HT1080 (cell line): ENCODE measurements around the gene TLL2. TPM values are rescaled to one million over a fixed set of nuclear protein-coding genes. Genes with fewer than 3 reads are reported as not detected.

Experiments
- DNase-seq: peaks from one replicate; pipeline ENCODE4 v3.0.0-alpha.2; 2015; ENCODE audit warnings: low read depth
- total RNA-seq: library from RNA; depleted of rRNA; stranded (reverse); fragments of >200 nt; shearing (Covaris generic); gene quantifications from 2 replicates; pipeline ENCODE4 v1.2.3, GENCODE V29; 2014

TLL2 gene
- total RNA-seq, 1 experiment from 2014 or later: 0.05 TPM

- DNase-seq: no peak
Measured at GRCh38 chr10:96365571-96365970, 148.2 kb downstream of the TLL2 start.

- no peak for DNase-seq
Measured at GRCh38 chr10:96360766-96361165, 153.0 kb downstream of the TLL2 start.

- DNase-seq: no peak
Measured at GRCh38 chr10:96360331-96360730, 153.4 kb downstream of the TLL2 start.

- no peak for DNase-seq
Measured at GRCh38 chr10:96359616-96360015, 154.1 kb downstream of the TLL2 start.

- DNase-seq: no peak
Measured at GRCh38 chr10:96358851-96359540, 154.7 kb downstream of the TLL2 start, which contains the start of gene OPALIN. OPALIN (minus strand) TSS chr10:96359002; CDS start chr10:96358896, 106 bp downstream.

GRCh38 chr10:96357038-96357620 lies 156.6 kb downstream of the TLL2 start:
- no peak for DNase-seq

GRCh38 chr10:96352582-96352981 lies 161.1 kb downstream of the TLL2 start:
- DNase-seq: no peak

GRCh38 chr10:96352027-96352426 lies 161.7 kb downstream of the TLL2 start:
- no peak for DNase-seq

- no peak for DNase-seq
Measured at GRCh38 chr10:96346295-96346694, 167.4 kb downstream of the TLL2 start.

- no peak for DNase-seq
Measured at GRCh38 chr10:96345222-96345621, 168.5 kb downstream of the TLL2 start.

GRCh38 chr10:96344178-96344577 lies 169.5 kb downstream of the TLL2 start:
- DNase-seq: no peak

GRCh38 chr10:96342402-96342801 lies 171.3 kb downstream of the TLL2 start:
- DNase-seq: no peak

GRCh38 chr10:96341219-96342182 lies 172.2 kb downstream of the TLL2 start:
- no peak for DNase-seq

GRCh38 chr10:96339956-96340904 lies 173.5 kb downstream of the TLL2 start:
- DNase-seq: peak; percentile 13

GRCh38 chr10:96339383-96339782 lies 174.3 kb downstream of the TLL2 start:
- no peak for DNase-seq

- DNase-seq: no peak
Measured at GRCh38 chr10:96338279-96338925, 175.3 kb downstream of the TLL2 start.

GRCh38 chr10:96337106-96337505 lies 176.6 kb downstream of the TLL2 start:
- no peak for DNase-seq

GRCh38 chr10:96334616-96335526 lies 178.9 kb downstream of the TLL2 start:
- peak; percentile 44 for DNase-seq

- DNase-seq: no peak
Measured at GRCh38 chr10:96333101-96333500, 180.6 kb downstream of the TLL2 start.
